GM21737 (cell line): ENCODE measurements around the gene CNPY2.
"Not testable (repeated sequence)": the region's sequence is repeated elsewhere in the genome, so short reads cannot be mapped to it uniquely, and the experiment has no call there.

Experiments used
- ATAC-seq: cut with Tn5 transposase; IDR thresholded peaks from one replicate; pipeline ENCODE4 v1.9.1; 2021; ENCODE audit warnings: mild to moderate bottlenecking, moderate library complexity; ENCODE audit not compliant: unreplicated experiment

Gene CNPY2

GRCh38 chr12:56315622-56316473, at the start of gene CNPY2:
CNPY2 (minus strand) TSS chr12:56315988; CDS start chr12:56315217, 771 bp downstream.
- peak; percentile 88 for ATAC-seq

DNA sequence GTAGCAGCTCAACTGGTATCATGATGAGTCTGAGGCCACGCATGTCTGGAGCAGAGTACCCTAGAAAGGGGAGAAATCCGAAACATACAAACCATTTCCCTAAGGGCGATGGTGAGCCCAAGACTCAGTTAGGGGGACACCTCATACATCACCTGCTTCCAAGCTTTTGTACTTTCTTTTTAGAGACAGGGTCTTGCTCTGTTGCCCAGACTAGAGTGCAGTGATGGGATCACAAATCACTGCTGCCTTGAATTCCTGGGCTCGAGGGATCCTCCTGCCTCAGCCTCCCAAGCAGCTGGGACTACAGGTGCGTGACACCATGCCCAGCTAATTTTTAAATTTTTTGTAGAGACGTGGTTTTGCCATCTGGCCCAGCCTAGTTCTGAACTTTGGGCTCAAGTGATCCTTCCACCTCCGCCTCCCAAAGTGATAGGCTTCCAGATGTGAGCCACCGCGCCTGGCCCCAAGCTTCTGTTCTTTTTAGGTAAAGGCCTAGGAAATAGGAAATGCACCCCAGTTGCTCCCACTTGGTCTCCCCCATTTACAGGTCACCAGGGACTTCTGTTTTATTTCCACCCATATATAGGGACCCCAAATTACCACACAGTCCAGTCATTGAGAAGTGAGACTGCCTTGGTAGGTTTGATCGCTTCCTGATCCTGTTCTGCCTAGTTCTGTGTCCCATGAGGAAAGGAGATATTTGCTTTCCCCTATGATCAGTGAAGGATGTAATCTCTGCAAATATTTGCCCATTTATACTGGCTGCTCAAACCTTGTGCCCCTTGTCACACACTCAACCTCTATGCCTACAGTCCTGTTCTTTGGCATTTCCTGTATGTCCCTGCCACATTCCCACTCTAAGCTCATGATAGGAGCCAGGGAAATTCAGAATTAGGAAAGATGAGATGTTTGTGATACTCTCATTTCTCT, 46.6 kb upstream of the CNPY2 start, which contains the start of gene APOF:
Gene APOF, minus strand, starts transcription at position 728 of the 930 bp plus-strand sequence. Its CDS starts 112 bp downstream, at position 616.
- ATAC-seq, result no peak

DNA sequence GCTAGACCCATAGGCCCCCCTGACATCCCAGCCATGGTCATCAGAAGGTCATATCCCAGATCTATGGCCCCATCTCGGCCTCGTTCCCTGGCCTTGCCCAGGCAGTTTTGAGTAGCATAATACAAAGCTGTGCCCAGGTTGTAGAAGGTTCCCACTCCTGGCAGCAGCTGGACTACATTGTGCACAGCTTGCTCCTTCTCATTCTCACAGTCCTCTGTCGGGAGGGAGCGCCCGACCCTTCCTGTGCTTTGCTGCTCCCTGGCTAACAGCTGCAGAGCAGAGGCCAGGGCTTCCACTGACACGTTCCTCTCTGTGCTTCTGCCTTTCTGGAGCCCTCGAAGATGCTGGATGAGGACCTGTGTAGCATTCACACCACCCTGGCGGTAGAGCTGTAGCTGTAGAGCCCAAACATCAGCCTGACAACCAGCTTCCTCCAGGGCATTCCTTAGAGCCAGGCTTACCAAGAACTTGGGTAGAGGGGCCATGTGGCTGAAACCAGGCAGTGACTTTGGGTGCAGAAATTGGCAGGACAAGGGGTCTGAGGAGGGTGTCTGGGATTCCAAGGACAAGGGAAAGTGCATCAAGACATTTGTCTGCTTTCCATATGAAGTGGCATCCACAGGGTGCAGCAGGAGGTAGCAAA, 45.8 kb upstream of the CNPY2 start:
- no peak for ATAC-seq

- ATAC-seq, result peak; percentile 96
Observed at GRCh38 chr12:56359851-56360767, 44.3 kb upstream of the CNPY2 start, which contains the start of gene STAT2. STAT2 (minus strand) TSS chr12:56360107; CDS start chr12:56356571, 3,536 bp downstream.

GRCh38 chr12:56358836-56359532, 43.2 kb upstream of the CNPY2 start:
- ATAC-seq, result no peak

DNA sequence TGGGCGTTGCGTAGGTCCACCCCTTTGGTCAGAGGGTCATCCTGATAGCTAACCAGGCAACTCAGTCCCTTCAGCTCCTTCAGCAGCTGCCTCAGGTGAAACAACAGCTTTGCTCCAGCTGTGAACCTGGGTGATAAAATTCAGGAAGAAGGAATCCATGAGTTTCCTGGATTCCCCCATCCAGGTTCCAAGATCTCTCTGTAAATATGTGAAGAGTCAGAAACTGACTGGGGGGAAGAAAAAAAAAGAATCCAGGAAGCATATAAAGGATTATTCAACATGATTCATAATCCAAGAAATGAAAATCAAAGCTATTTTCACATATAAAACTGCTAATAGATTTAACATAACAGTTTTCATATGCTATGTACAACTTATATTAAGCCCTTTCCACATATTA, 35.5 kb upstream of the CNPY2 start:
- no peak for ATAC-seq

GRCh38 chr12:56350662-56351061, 34.9 kb upstream of the CNPY2 start:
- no peak for ATAC-seq

GRCh38 chr12:56348776-56349175, 33.0 kb upstream of the CNPY2 start:
- no peak for ATAC-seq

DNA sequence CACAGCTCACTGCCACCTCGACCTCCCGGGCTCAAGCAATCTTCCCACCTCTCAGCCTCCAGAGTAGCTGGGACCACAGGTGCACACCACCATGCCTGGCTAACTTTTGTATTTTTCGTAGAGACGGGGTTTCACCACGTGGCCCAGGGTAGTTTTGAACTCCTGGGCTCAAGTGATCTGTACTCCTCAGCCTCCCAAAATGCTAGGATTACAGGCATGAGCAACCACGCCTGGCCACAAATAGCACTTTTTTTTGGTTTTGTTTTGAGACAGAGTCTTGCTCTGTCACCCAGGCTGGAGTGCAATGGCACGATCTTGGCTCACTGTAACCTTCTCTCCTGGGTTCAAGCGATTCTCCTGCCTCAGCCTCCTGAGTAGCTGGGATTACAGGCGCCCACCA, 31.5 kb upstream of the CNPY2 start:
- ATAC-seq, result not testable (repeated sequence)

GRCh38 chr12:56346675-56347074, 30.9 kb upstream of the CNPY2 start:
- ATAC-seq, result no peak

GRCh38 chr12:56342290-56342689, 26.5 kb upstream of the CNPY2 start:
- ATAC-seq, result not testable (repeated sequence)

GRCh38 chr12:56341616-56342015, 25.8 kb upstream of the CNPY2 start:
- ATAC-seq, result no peak

GRCh38 chr12:56339158-56339422, 23.3 kb upstream of the CNPY2 start:
- ATAC-seq, result no peak

- peak; percentile 37 for ATAC-seq
Observed at GRCh38 chr12:56338308-56339157, 22.7 kb upstream of the CNPY2 start, which contains the start of gene IL23A. IL23A (plus strand) TSS chr12:56338884; CDS start chr12:56339045, 161 bp downstream.

- no peak for ATAC-seq
Observed at GRCh38 chr12:56337753-56338251, 22.0 kb upstream of the CNPY2 start.

GRCh38 chr12:56336361-56337167, 20.8 kb upstream of the CNPY2 start:
- ATAC-seq, result no peak

GRCh38 chr12:56335527-56335926, 19.7 kb upstream of the CNPY2 start:
- not testable (repeated sequence) for ATAC-seq

DNA sequence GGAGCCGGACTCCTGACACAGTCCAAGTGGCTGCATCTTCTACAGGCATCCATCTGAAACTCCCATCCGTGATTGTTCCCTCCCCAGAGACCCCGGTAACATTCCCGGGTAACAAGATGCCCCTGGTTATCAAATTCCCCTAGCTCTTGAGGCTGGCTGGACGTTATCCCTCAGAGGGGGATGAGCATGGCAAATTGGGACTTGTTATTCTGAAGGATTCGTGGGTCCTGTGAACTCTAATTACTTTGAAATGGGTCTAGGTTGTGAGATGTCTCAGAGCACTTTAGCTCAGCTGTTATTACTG, 18.7 kb upstream of the CNPY2 start:
- no peak for ATAC-seq
